ENCODE data around the gene MON1B.

GRCh38 chr16:77225182-77225581, 34.2 kb downstream of the MON1B start:
- no peak for TF ChIP-seq CTCF (IDR thresholded peaks at IDR 0.05; ENCODE audit: control extremely low read depth in 1 of 3, insufficient read depth in 1 of 3, low read depth in 1 of 3, low read length in 3 of 3)
- TF ChIP-seq ZNF274 (IDR thresholded peaks at IDR 0.05; ENCODE audit: borderline replicate concordance, extremely low read depth, low read length), result no peak
- TF ChIP-seq GABPA (IDR thresholded peaks at IDR 0.05; ENCODE audit: borderline replicate concordance, insufficient read depth, low read length), result no peak
- TF ChIP-seq USF2 (IDR thresholded peaks at IDR 0.05; ENCODE audit: low read length), result no peak
- no peak for TF ChIP-seq NRF1 (IDR thresholded peaks at IDR 0.05; ENCODE audit: low read depth, low read length)
- no peak for TF ChIP-seq CEBPB (IDR thresholded peaks at IDR 0.05; ENCODE audit: low read depth, low read length)
- no peak for TF ChIP-seq ASH2L (IDR thresholded peaks at IDR 0.05; ENCODE audit: low read length)
- TF ChIP-seq FOSL1 (IDR thresholded peaks at IDR 0.05; ENCODE audit: insufficient read depth, low read depth, low read length), result no peak
